Measurements from ENCODE around the gene BAZ2B. TPM values are rescaled to one million over a fixed set of nuclear protein-coding genes. Genes with fewer than 3 reads are reported as not detected.

Gene BAZ2B
- total RNA-seq, 1 experiment from 2014 or later = 47.6 TPM

GRCh38 chr2:159639712-159640111 is 23.4 kb upstream of the BAZ2B start:
- Histone ChIP-seq H3K9me3 (ENCODE audit: low read depth, low read length, poor library complexity, severe bottlenecking) (no peaks in the 10 kb centered on the region), H3K27ac (ENCODE audit: low read depth, low read length, poor library complexity, severe bottlenecking) (no peak overlapping the region), H3K4me1 (ENCODE audit: insufficient read depth, low read length, poor library complexity, severe bottlenecking) (no peaks in the 10 kb centered on the region), H3K27me3 (replicated peaks; ENCODE audit: insufficient read depth, low read depth, low read length, poor library complexity) (no peaks in the 10 kb centered on the region), H3K4me3 (ENCODE audit: low read depth, low read length, poor library complexity, severe bottlenecking) (no peak overlapping the region), H3K36me3 (ENCODE audit: insufficient read depth, low read length, poor library complexity, severe bottlenecking) (no peaks in the 10 kb centered on the region)
- ChIA-PET POLR2A (ENCODE audit: low non-redundant PET) (no interaction called here), CTCF (no interaction called here)
- no peak for DNase-seq (ENCODE audit: low spot score)
- no TSS peak for BruUV-seq (replicated peaks)
- intact Hi-C loops (cut with micrococcal nuclease; ENCODE audit: unreplicated experiment) = no loop called here
- TF ChIP-seq EZH2 (IDR thresholded peaks at IDR 0.05; ENCODE audit: borderline replicate concordance, low read depth, low read length, poor library complexity, severe bottlenecking) (no peak), CTCF (conservative IDR thresholded peaks at IDR 0.05; ENCODE audit: low read depth, low read length) (no peak)

GRCh38 chr2:159639071-159639470 is 22.7 kb upstream of the BAZ2B start:
- CTCF ChIA-PET = no interaction called here

GRCh38 chr2:159637988-159638501 is 21.7 kb upstream of the BAZ2B start:
- Histone ChIP-seq H3K4me1 (ENCODE audit: insufficient read depth, low read length, poor library complexity, severe bottlenecking) (no peaks in the 10 kb centered on the region), H3K4me3 (ENCODE audit: low read depth, low read length, poor library complexity, severe bottlenecking) (no peak overlapping the region), H3K27me3 (replicated peaks; ENCODE audit: insufficient read depth, low read depth, low read length, poor library complexity) (no peaks in the 10 kb centered on the region), H3K9me3 (ENCODE audit: low read depth, low read length, poor library complexity, severe bottlenecking) (no peaks in the 10 kb centered on the region), H3K36me3 (ENCODE audit: insufficient read depth, low read length, poor library complexity, severe bottlenecking) (no peaks in the 10 kb centered on the region), H3K27ac (ENCODE audit: low read depth, low read length, poor library complexity, severe bottlenecking) (no peak overlapping the region)
- intact Hi-C loops (cut with micrococcal nuclease; ENCODE audit: unreplicated experiment) = no loop called here
- no peak for TF ChIP-seq CTCF (conservative IDR thresholded peaks at IDR 0.05; ENCODE audit: low read depth, low read length)
- TF ChIP-seq EZH2 (IDR thresholded peaks at IDR 0.05; ENCODE audit: borderline replicate concordance, low read depth, low read length, poor library complexity, severe bottlenecking) = no peak
- POLR2A ChIA-PET (ENCODE audit: low non-redundant PET) = no interaction called here
- no TSS peak for BruUV-seq (replicated peaks)
- DNase-seq (ENCODE audit: low spot score) = no peak
- CTCF ChIA-PET = no interaction called here

More at GRCh38 chr2:159639071-159639470, 22.7 kb upstream of the BAZ2B start:
- no peaks in the 10 kb centered on the region for H3K27me3 ChIP-seq (replicated peaks; ENCODE audit: insufficient read depth, low read depth, low read length, poor library complexity)
- H3K4me1 ChIP-seq (ENCODE audit: insufficient read depth, low read length, poor library complexity, severe bottlenecking) = no peaks in the 10 kb centered on the region
- no TSS peak for BruUV-seq (replicated peaks)
- DNase-seq (ENCODE audit: low spot score) = no peak
- H3K9me3 ChIP-seq (ENCODE audit: low read depth, low read length, poor library complexity, severe bottlenecking) = no peaks in the 10 kb centered on the region
- intact Hi-C loops (cut with micrococcal nuclease; ENCODE audit: unreplicated experiment) = no loop called here
- H3K27ac ChIP-seq (ENCODE audit: low read depth, low read length, poor library complexity, severe bottlenecking) = no peak overlapping the region
- no peak overlapping the region for H3K4me3 ChIP-seq (ENCODE audit: low read depth, low read length, poor library complexity, severe bottlenecking)
- POLR2A ChIA-PET (ENCODE audit: low non-redundant PET) = no interaction called here
- TF ChIP-seq EZH2 (IDR thresholded peaks at IDR 0.05; ENCODE audit: borderline replicate concordance, low read depth, low read length, poor library complexity, severe bottlenecking) (no peak), CTCF (conservative IDR thresholded peaks at IDR 0.05; ENCODE audit: low read depth, low read length) (no peak)
- no peaks in the 10 kb centered on the region for H3K36me3 ChIP-seq (ENCODE audit: insufficient read depth, low read length, poor library complexity, severe bottlenecking)
